IMR-90 (cell line): ENCODE measurements around the gene EPAS1. TPM values are rescaled to one million over a fixed set of nuclear protein-coding genes. Genes with fewer than 3 reads are reported as not detected.

ENCODE experiments used
- ATAC-seq: fragments of 200-7000 bp; cut with Tn5 transposase; 2 replicates; pipeline ENCODE4 v1.9.1; 2020; ENCODE audit warnings: low read depth, mild to moderate bottlenecking, moderate library complexity
- BruUV-seq: library from RNA; stranded (reverse); fragments of 400-500 nt; replicated peaks from 2 replicates; lab custom pipeline; 2021; lab: Mats Ljungman, UMichigan
- CTCF ChIA-PET: fragments of 300-600 bp; formaldehyde crosslinking; extraction: SDS; loops from one replicate; lab custom pipeline; 2021; ENCODE audit warnings: antibody characterized with exemption; lab: Yijun Ruan, JAX
- POLR2A ChIA-PET: fragments of 300-600 bp; sonication (Branson Sonifier 250); formaldehyde crosslinking; loops from one replicate; lab custom pipeline; 2022; ENCODE audit warnings: antibody characterized with exemption; ENCODE audit not compliant: unreplicated experiment; lab: Charles Lee
- DNase-seq: peaks from one replicate; pipeline ENCODE4 v3.0.0; 2013
- H2AFZ ChIP-seq: replicated peaks from 2 replicates; pipeline ENCODE3; 2013; ENCODE audit warnings: low read length, mild to moderate bottlenecking; ENCODE audit not compliant: poor library complexity
- H2AK5ac ChIP-seq: 2 replicates; pipeline ENCODE4 v1.6.1; 2013; ENCODE audit warnings: low read depth, low read length, inconsistent platforms
- H2AK9ac ChIP-seq: replicated peaks from 2 replicates; pipeline ENCODE3; 2013; ENCODE audit warnings: mild to moderate bottlenecking, low read depth, low read length, moderate library complexity; ENCODE audit not compliant: poor library complexity
- H2BK120ac ChIP-seq: 2 replicates; pipeline ENCODE4 v1.6.1; 2013; ENCODE audit warnings: low read depth, low read length, inconsistent platforms
- H2BK15ac ChIP-seq: 3 replicates; pipeline ENCODE4 v1.6.1; 2013; ENCODE audit warnings: low read depth, low read length, inconsistent platforms
- H2BK20ac ChIP-seq: 2 replicates; pipeline ENCODE4 v1.6.1; 2013; ENCODE audit warnings: low read depth, mild to moderate bottlenecking, inconsistent platforms, low read length, moderate library complexity
- H2BK5ac ChIP-seq: 2 replicates; pipeline ENCODE4 v1.6.1; 2013; ENCODE audit warnings: mild to moderate bottlenecking, low read depth, low read length, inconsistent platforms; ENCODE audit not compliant: poor library complexity, severe bottlenecking
- H3K14ac ChIP-seq: replicated peaks from 2 replicates; pipeline ENCODE4 v1.6.1; 2013; ENCODE audit warnings: low read depth, low read length, inconsistent platforms
- H3K18ac ChIP-seq: 2 replicates; pipeline ENCODE4 v1.6.1; 2013; ENCODE audit warnings: low read depth, low read length, control low read depth
- H3K23ac ChIP-seq: 2 replicates; pipeline ENCODE4 v1.6.1; 2013; ENCODE audit warnings: low read depth, low read length, inconsistent platforms
- H3K27ac ChIP-seq: 2 replicates; pipeline ENCODE4 v1.5.1; 2013; ENCODE audit warnings: mild to moderate bottlenecking, control low read depth, low read length; ENCODE audit not compliant: insufficient read depth
- H3K27me3 ChIP-seq: 2 replicates; pipeline ENCODE4 v1.6.1; 2013; ENCODE audit warnings: low read length; ENCODE audit not compliant: control insufficient read depth, insufficient read depth
- H3K36me3 ChIP-seq: 2 replicates; pipeline ENCODE4 v1.6.1; 2013; ENCODE audit warnings: low read length, mixed read lengths; ENCODE audit not compliant: control insufficient read depth, insufficient read depth
- H3K4ac ChIP-seq: 2 replicates; pipeline ENCODE4 v1.6.1; 2013; ENCODE audit warnings: low read depth, low read length, inconsistent platforms
- H3K4me1 ChIP-seq: 2 replicates; pipeline ENCODE4 v1.6.1; 2013; ENCODE audit warnings: low read length, mixed read lengths; ENCODE audit not compliant: control insufficient read depth, insufficient read depth
- H3K4me2 ChIP-seq: 2 replicates; pipeline ENCODE4 v1.6.1; 2013; ENCODE audit warnings: low read depth, mild to moderate bottlenecking, control low read depth, low read length, moderate library complexity
- H3K4me3 ChIP-seq: 2 replicates; pipeline ENCODE4 v1.5.1; 2013; ENCODE audit warnings: low read depth, mild to moderate bottlenecking, control low read depth, low read length, moderate library complexity; ENCODE audit not compliant: insufficient read depth
- H3K56ac ChIP-seq: 2 replicates; pipeline ENCODE4 v1.6.1; 2013; ENCODE audit warnings: low read length, inconsistent platforms; ENCODE audit not compliant: insufficient read depth; ENCODE audit errors: extremely low read depth
- H3K79me1 ChIP-seq, 2 experiments: 2 replicates each; pipeline ENCODE4 v1.6.1; 2013; ENCODE audit warnings: low read length in 2 of 2, inconsistent platforms in 1 of 2, low read depth in 1 of 2
- H3K9ac ChIP-seq: 2 replicates; pipeline ENCODE4 v1.6.1; 2013; ENCODE audit warnings: low read depth, low read length, control low read depth
- H3K9me1 ChIP-seq: 2 replicates; pipeline ENCODE4 v1.6.1; 2013; ENCODE audit warnings: low read length, inconsistent platforms; ENCODE audit not compliant: insufficient read depth
- H3K9me3 ChIP-seq: 2 replicates; pipeline ENCODE4 v1.6.1; 2013; ENCODE audit warnings: low read length; ENCODE audit not compliant: control insufficient read depth, insufficient read depth
- H4K20me1 ChIP-seq: 2 replicates; pipeline ENCODE4 v1.6.1; 2013; ENCODE audit warnings: low read length, inconsistent platforms; ENCODE audit not compliant: insufficient read depth
- H4K5ac ChIP-seq: 2 replicates; pipeline ENCODE4 v1.6.1; 2013; ENCODE audit warnings: mild to moderate bottlenecking, low read depth, low read length, control low read depth
- H4K8ac ChIP-seq, 2 experiments: 2 replicates each; pipeline ENCODE4 v1.6.1; 2013; ENCODE audit warnings: low read depth in 2 of 2, low read length in 2 of 2, control low read depth in 1 of 2, inconsistent platforms in 1 of 2
- H4K91ac ChIP-seq: 2 replicates; pipeline ENCODE4 v1.6.1; 2013; ENCODE audit warnings: low read depth, low read length, inconsistent platforms; ENCODE audit not compliant: insufficient read depth
- RCOR1 ChIP-seq: IDR thresholded peaks from 2 replicates; pipeline ENCODE4 v1.6.1; 2012; ENCODE audit warnings: mild to moderate bottlenecking, low read length, improper control_type of control experiment; ENCODE audit not compliant: insufficient replicate concordance
- WGBS, 2 experiments: methylation state at CpG; one replicate each; pipeline versions ENCODE4 v1.1.5 to v1.1.7; 2013; ENCODE audit warnings: missing lambda C conversion rate in 2 of 2; ENCODE audit not compliant: insufficient read length in 1 of 2; ENCODE audit errors: extremely low coverage in 2 of 2; 5-methylcytosine and 5-hydroxymethylcytosine counted together
- dilution Hi-C: fragments of 300-500 bp; cut with HindIII; formaldehyde crosslinking; loops from one replicate; pipeline ENCODE4 v1.14.3; 2018; ENCODE audit warnings: low sequenced_read_pairs; ENCODE audit not compliant: unreplicated experiment
- in situ Hi-C: fragments of 300-500 bp; cut with MboI; formaldehyde crosslinking; loops from 3 replicates; pipeline ENCODE4 v1.14.3; 2019; ENCODE audit warnings: low sequenced_read_pairs, inconsistent platforms, mixed read lengths
- intact Hi-C: fragments of 100-400 bp; cut with micrococcal nuclease; formaldehyde crosslinking; loops from 2 replicates; pipeline ENCODE4 v1.10.0; 2022
- polyA plus RNA-seq, 3 experiments: library from polyadenylated mRNA; depleted of rRNA; stranded (reverse); fragments of >200 nt; gene quantifications; 2 replicates each; pipeline ENCODE4 v1.2.3, GENCODE V29; 2012; ENCODE audit warnings: low replicate concordance in 1 of 3
- total RNA-seq: library from RNA; depleted of rRNA; stranded (reverse); fragments of >200 nt; gene quantifications from 2 replicates; pipeline ENCODE4 v1.2.3, GENCODE V29; 2012

Gene EPAS1
- total and polyA plus RNA-seq, 2 of the 4 experiments (the other 2 are of a cell fraction): 40.7 to 120 TPM

DNA sequence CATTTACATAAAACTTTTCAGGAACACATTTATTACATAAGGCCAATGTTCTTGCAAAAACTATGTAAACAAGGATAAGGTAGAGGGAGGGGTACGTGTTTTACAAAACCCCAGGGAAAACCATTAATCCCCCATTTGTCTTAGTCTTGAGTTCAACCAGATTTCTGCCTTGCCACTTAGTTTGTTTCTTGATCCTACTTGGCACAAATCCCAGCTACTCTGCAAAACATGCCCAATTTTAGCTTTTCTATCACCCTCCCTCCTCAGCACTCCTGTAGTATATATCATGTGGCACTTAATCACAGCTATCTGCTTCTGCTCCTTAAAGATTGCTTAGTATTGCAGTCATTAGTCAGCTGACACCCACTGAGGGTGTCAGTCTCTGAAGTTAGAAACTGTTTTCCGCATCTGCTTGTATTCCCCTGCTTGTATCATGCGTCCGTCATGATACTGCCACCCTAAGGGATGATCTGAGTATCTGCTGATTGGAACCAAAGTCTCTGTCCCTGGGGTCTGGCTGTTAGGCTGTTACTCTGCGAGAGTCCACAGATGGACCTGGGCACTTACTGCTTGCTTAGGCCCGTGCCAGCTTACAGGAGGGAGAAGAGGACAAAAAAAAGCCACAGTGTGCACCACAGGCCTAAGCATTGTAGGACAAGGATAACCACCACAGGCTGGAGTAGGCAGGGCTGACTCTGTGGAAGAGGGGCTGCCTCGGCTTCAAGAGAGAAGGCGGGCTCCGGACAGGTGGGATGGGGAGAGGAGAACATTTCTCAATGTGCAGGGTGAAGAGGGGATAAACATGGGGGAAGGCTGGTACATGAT, 82.2 kb downstream of the EPAS1 start:
- no TSS peak for BruUV-seq
- H2AK9ac ChIP-seq: peak overlapping the region; percentile 33
- peaks cover 3 to 32% of the 10 kb centered on the region in 2 experiments; a peak in 3 of 4 replicates for H3K79me1 ChIP-seq
- peak overlapping the region in 1 of 2 experiments; percentile 59; a peak in 1 of 4 replicates for H4K8ac ChIP-seq
- POLR2A ChIA-PET: no interaction called here
- in situ Hi-C loops (no loop called here), intact Hi-C loops (loop anchor here (5.0 kb wide), 1 partner anchor 377 kb away; no protein-coding TSS in a partner anchor), dilution Hi-C loops (no loop called here)
- peak overlapping the region; percentile 9; the same call in 1 of the 2 replicates for H3K9ac ChIP-seq
- H2AFZ ChIP-seq: no peak overlapping the region
- H3K27me3 ChIP-seq: no peaks in the 10 kb centered on the region
- peak overlapping the region; percentile 68; the same call in 1 of the 2 replicates for H2BK120ac ChIP-seq
- CTCF ChIA-PET: no interaction called here
- no peak overlapping the region; the same call in 1 of the 2 replicates for H3K23ac ChIP-seq
- peak overlapping the region; percentile 17; the same call in 1 of the 2 replicates for H3K18ac ChIP-seq
- H4K5ac ChIP-seq: peak overlapping the region; percentile 33; the same call in 1 of the 2 replicates
- TF ChIP-seq RCOR1: no peak
- 63% methylated on average over 5 of the region's 9 CpGs; no CpG with 5 or more reads in 1 of the 2 experiments for WGBS, 2 experiments
- DNase-seq: peak; percentile 59
- H3K4me3 ChIP-seq: no peak overlapping the region
- H2BK5ac ChIP-seq: no peak overlapping the region
- no peaks in the 10 kb centered on the region; the same call in 1 of the 2 replicates for H4K20me1 ChIP-seq
- ATAC-seq: peak; percentile 47
- H2BK15ac ChIP-seq: peak overlapping the region; percentile 6; the same call in 1 of the 3 replicates
- peaks cover 14% of the 10 kb centered on the region for H3K9me1 ChIP-seq
- H3K36me3 ChIP-seq: peaks cover 90% of the 10 kb centered on the region
- H3K9me3 ChIP-seq: no peaks in the 10 kb centered on the region
- no peak overlapping the region for H3K56ac ChIP-seq
- H2BK20ac ChIP-seq: peak overlapping the region; percentile 8; the same call in 1 of the 2 replicates
- H3K4ac ChIP-seq: peak overlapping the region; percentile 14; the same call in 1 of the 2 replicates
- H3K4me2 ChIP-seq: no peak overlapping the region; the same call in 1 of the 2 replicates
- H3K27ac ChIP-seq: peak overlapping the region; percentile 93; the same call in 1 of the 2 replicates
- peak overlapping the region; percentile 61 for H2AK5ac ChIP-seq
- no peak overlapping the region for H4K91ac ChIP-seq
- peak overlapping the region; percentile 52 for H3K14ac ChIP-seq
- peaks cover 19% of the 10 kb centered on the region; the same call in 1 of the 2 replicates for H3K4me1 ChIP-seq
